ENCODE results near the gene SRSF11. TPM values are rescaled to one million over a fixed set of nuclear protein-coding genes. Genes with fewer than 3 reads are reported as not detected.

SRSF11 gene
- total RNA-seq, 1 donor from 2014 or later, result 281 TPM

DNA sequence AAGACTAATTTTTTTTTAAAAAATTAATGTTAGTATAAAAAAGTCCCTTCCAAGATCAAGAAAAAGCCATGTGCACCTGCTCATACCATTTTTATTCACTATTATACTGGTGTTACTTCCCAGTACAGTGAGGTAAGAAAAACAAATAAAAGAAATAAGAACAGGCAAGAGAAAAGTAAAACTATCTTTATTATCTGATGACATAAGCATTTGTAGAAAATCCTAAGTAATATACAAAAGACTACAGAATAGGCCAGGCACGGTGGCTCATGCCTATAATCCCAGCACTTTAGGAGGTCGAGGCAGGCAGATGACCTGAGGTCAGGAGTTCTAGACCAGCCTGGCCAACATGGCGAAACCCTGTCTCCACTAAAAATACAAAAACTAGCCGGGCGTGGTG is 65.3 kb downstream of the SRSF11 start:
- no peaks in the 10 kb centered on the region for H3K9me3 Mint-ChIP-seq
- H3K27me3 ChIP-seq, result no peaks in the 10 kb centered on the region

DNA sequence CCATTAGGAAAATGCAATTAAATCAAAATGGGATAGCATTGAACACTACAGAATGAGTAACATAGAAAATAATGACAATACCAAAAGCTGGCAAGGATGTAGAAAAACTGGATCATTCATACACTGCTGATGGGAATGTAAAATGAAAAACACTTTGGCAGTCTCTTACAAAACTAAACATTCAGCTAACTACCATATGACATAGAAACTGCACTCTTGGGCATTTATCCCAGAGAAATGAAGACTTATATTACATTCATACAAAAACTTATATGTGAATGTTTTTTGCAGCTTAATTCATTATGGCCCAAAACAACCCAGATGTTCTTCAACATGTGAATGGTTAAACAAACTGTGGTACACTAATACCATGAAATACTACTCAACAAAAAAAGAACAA is 67.0 kb downstream of the SRSF11 start:
- H3K79me2 ChIP-seq (ENCODE audit: low read depth), result no peaks in the 10 kb centered on the region
- H3K4me1 Mint-ChIP-seq, result no peaks in the 10 kb centered on the region
- no peak overlapping the region for H3K9ac ChIP-seq
- no peaks in the 10 kb centered on the region for H3K27me3 Mint-ChIP-seq (ENCODE audit: insufficient read depth, low read depth)
- no peak overlapping the region for H2AFZ ChIP-seq (replicated peaks)
- no peaks in the 10 kb centered on the region for H3K27me3 ChIP-seq
- H3K36me3 ChIP-seq, result no peaks in the 10 kb centered on the region
- H3K4me1 ChIP-seq, result no peaks in the 10 kb centered on the region
- no peak overlapping the region for H3K4me2 ChIP-seq
- H4K20me1 ChIP-seq (ENCODE audit: low read depth), result no peaks in the 10 kb centered on the region
- no peaks in the 10 kb centered on the region for H3F3A ChIP-seq (ENCODE audit: low read depth)
- no peak overlapping the region for H3K27ac Mint-ChIP-seq
- no peaks in the 10 kb centered on the region for H3K9me3 Mint-ChIP-seq
- H3K4me3 ChIP-seq, result no peak overlapping the region
- peaks cover 17% of the 10 kb centered on the region for H3K36me3 Mint-ChIP-seq
- H3K9me3 ChIP-seq (ENCODE audit: low read depth), result no peaks in the 10 kb centered on the region
- no peak for DNase-seq (ENCODE audit: low spot score)
- H3K4me3 Mint-ChIP-seq, result no peak overlapping the region
- H3K27ac ChIP-seq, result no peak overlapping the region
- no peak for TF ChIP-seq EZH2 (IDR thresholded peaks at IDR 0.05)
- TF ChIP-seq EZH2phosphoT487 (IDR thresholded peaks at IDR 0.05), result no peak
- TF ChIP-seq CTCF (IDR thresholded peaks at IDR 0.05), result no peak

More for the DNA sequence above, 65.3 kb downstream of the SRSF11 start:
- Histone ChIP-seq H3K9ac (no peak overlapping the region), H3K4me2 (no peak overlapping the region), H3K9me3 (ENCODE audit: low read depth) (no peaks in the 10 kb centered on the region), H3K4me1 (no peaks in the 10 kb centered on the region), H3K27ac (no peak overlapping the region), H3K4me3 (no peak overlapping the region), H3F3A (ENCODE audit: low read depth) (no peaks in the 10 kb centered on the region), H3K36me3 (no peaks in the 10 kb centered on the region), H3K79me2 (ENCODE audit: low read depth) (no peaks in the 10 kb centered on the region), H4K20me1 (ENCODE audit: low read depth) (no peaks in the 10 kb centered on the region), H2AFZ (replicated peaks) (no peak overlapping the region)
- no peak overlapping the region for H3K27ac Mint-ChIP-seq
- TF ChIP-seq CTCF (IDR thresholded peaks at IDR 0.05), result no peak
- TF ChIP-seq EZH2phosphoT487 (IDR thresholded peaks at IDR 0.05), result no peak
- TF ChIP-seq EZH2 (IDR thresholded peaks at IDR 0.05), result no peak
- H3K4me1 Mint-ChIP-seq, result no peaks in the 10 kb centered on the region
- no peak for DNase-seq (ENCODE audit: low spot score)
- H3K36me3 Mint-ChIP-seq, result peaks cover 16% of the 10 kb centered on the region
- H3K4me3 Mint-ChIP-seq, result no peak overlapping the region
- no peaks in the 10 kb centered on the region for H3K27me3 Mint-ChIP-seq (ENCODE audit: insufficient read depth, low read depth)

- H3K4me3 Mint-ChIP-seq, result no peak overlapping the region
- Histone ChIP-seq H3K27ac (no peak overlapping the region), H3K36me3 (peaks cover 8% of the 10 kb centered on the region), H3K4me1 (no peaks in the 10 kb centered on the region), H3K4me3 (no peak overlapping the region), H3K79me2 (ENCODE audit: low read depth) (no peaks in the 10 kb centered on the region), H3K4me2 (no peak overlapping the region), H3F3A (ENCODE audit: low read depth) (no peaks in the 10 kb centered on the region), H3K9me3 (ENCODE audit: low read depth) (no peaks in the 10 kb centered on the region), H3K9ac (no peak overlapping the region), H3K27me3 (no peaks in the 10 kb centered on the region), H2AFZ (replicated peaks) (no peak overlapping the region), H4K20me1 (ENCODE audit: low read depth) (no peaks in the 10 kb centered on the region)
- no peak for DNase-seq (ENCODE audit: low spot score)
- no peaks in the 10 kb centered on the region for H3K4me1 Mint-ChIP-seq
- peaks cover 17% of the 10 kb centered on the region for H3K36me3 Mint-ChIP-seq
- no peaks in the 10 kb centered on the region for H3K27me3 Mint-ChIP-seq (ENCODE audit: insufficient read depth, low read depth)
- no peak overlapping the region for H3K27ac Mint-ChIP-seq
- H3K9me3 Mint-ChIP-seq, result no peaks in the 10 kb centered on the region
- TF ChIP-seq CTCF (IDR thresholded peaks at IDR 0.05) (no peak), EZH2phosphoT487 (IDR thresholded peaks at IDR 0.05) (no peak), EZH2 (IDR thresholded peaks at IDR 0.05) (no peak)
These were observed 69.0 kb downstream of the SRSF11 start for GRCh38 chr1:70290218-70290617.

Measured in neural progenitor cell (in vitro differentiated cells).